Measurements from ENCODE around the gene CHFR. TPM values are rescaled to one million over a fixed set of nuclear protein-coding genes. Genes with fewer than 3 reads are reported as not detected.

The CHFR gene
- total and polyA plus RNA-seq, 9 of the 15 experiments (the other 6 are each of a cell fraction or from before 2014, with no cell fraction given) = 0.61 to 33.9 (median 19.3) TPM

GRCh38 chr12:132848521-132848920 is 38.9 kb downstream of the CHFR start:
- ATAC-seq (no peak), DNase-seq (ENCODE audit: extremely low read depth in 1 of 4, low spot score in 3 of 4) (no peak), FAIRE-seq (no peak)
- Histone ChIP-seq H3K4me1 (replicated peaks in 1 of 2; ENCODE audit: control insufficient read depth in 2 of 2, insufficient read depth in 2 of 2, low read length in 2 of 2) (peaks cover 0 to 8% of the 10 kb centered on the region in 2 experiments; a peak in 1 of 5 replicates), H3K9me1 (ENCODE audit: control insufficient read depth, insufficient read depth, low read length) (no peaks in the 10 kb centered on the region), H3K9ac (ENCODE audit: insufficient read depth in 1 of 2, low read depth in 2 of 2, low read length in 2 of 2) (no peak overlapping the region; a peak in 1 of 4 replicates), H3K9me3 (replicated peaks; ENCODE audit: control insufficient read depth, insufficient read depth, low read depth, low read length) (no peaks in the 10 kb centered on the region), H2AFZ (ENCODE audit: low read depth, low read length) (no peak overlapping the region), H3K27me3 (ENCODE audit: control insufficient read depth in 2 of 2, insufficient read depth in 2 of 2, low read length in 2 of 2) (no peaks in the 10 kb centered on the region), H3K27ac (ENCODE audit: extremely low read depth, low read depth, low read length) (no peak overlapping the region), H3K4me3 (no peak overlapping the region), H3K4me2 (ENCODE audit: insufficient read depth, low read length) (no peak overlapping the region), H3K36me3 (ENCODE audit: control insufficient read depth, insufficient read depth, low read length) (peaks cover 44% of the 10 kb centered on the region; the same call in 2 of the 3 replicates), H4K20me1 (replicated peaks; ENCODE audit: control insufficient read depth, insufficient read depth, low read length) (no peaks in the 10 kb centered on the region), H3K79me2 (ENCODE audit: control insufficient read depth, insufficient read depth, low read length) (no peaks in the 10 kb centered on the region)
- TF ChIP-seq, protein P1, sequence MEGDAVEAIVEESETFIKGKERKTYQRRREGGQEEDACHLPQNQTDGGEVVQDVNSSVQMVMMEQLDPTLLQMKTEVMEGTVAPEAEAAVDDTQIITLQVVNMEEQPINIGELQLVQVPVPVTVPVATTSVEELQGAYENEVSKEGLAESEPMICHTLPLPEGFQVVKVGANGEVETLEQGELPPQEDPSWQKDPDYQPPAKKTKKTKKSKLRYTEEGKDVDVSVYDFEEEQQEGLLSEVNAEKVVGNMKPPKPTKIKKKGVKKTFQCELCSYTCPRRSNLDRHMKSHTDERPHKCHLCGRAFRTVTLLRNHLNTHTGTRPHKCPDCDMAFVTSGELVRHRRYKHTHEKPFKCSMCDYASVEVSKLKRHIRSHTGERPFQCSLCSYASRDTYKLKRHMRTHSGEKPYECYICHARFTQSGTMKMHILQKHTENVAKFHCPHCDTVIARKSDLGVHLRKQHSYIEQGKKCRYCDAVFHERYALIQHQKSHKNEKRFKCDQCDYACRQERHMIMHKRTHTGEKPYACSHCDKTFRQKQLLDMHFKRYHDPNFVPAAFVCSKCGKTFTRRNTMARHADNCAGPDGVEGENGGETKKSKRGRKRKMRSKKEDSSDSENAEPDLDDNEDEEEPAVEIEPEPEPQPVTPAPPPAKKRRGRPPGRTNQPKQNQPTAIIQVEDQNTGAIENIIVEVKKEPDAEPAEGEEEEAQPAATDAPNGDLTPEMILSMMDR (IDR thresholded peaks at IDR 0.05 in 2 of 3, conservative IDR thresholded peaks at IDR 0.05 in 1 of 3; ENCODE audit: insufficient read depth in 2 of 3, low read depth in 1 of 3, low read length in 3 of 3) = no peak
- no peak for TF ChIP-seq ILF3 (IDR thresholded peaks at IDR 0.05; ENCODE audit: borderline replicate concordance)
- no peak for TF ChIP-seq ZNF197 (CRISPR knock-in tag; IDR thresholded peaks at IDR 0.05; ENCODE audit: low read depth)
- TF ChIP-seq ILK (tag; IDR thresholded peaks at IDR 0.05; ENCODE audit: borderline replicate concordance, low read depth) = no peak
- TF ChIP-seq ZNF174 (CRISPR knock-in tag; IDR thresholded peaks at IDR 0.05) = no peak
- TF ChIP-seq YBX1 (IDR thresholded peaks at IDR 0.05) = no peak
- TF ChIP-seq ZNF224 (CRISPR knock-in tag; IDR thresholded peaks at IDR 0.05) = no peak
- no peak for TF ChIP-seq ZNF589 (CRISPR knock-in tag; IDR thresholded peaks at IDR 0.05; ENCODE audit: low read depth)
- no peak for TF ChIP-seq ADNP (tag; IDR thresholded peaks at IDR 0.05)
- TF ChIP-seq TAL1 (IDR thresholded peaks at IDR 0.05) = no peak
- intact Hi-C loops (cut with micrococcal nuclease) = no loop called here
- POLR2A ChIA-PET = no interaction called here
- in situ Hi-C loops (cut with MboI) = no loop called here
- CTCF ChIA-PET (ENCODE audit: low intra/inter-chr PET ratio) = no interaction called here
- WGBS (ENCODE audit: insufficient coverage, low coverage, missing lambda C conversion rate) = 89% methylated on average over 13 of the region's 13 CpGs
- BruUV-seq (replicated peaks) = no TSS peak

Data from K562 (cell line).